GM12878 (cell line): ENCODE data around the gene NUAK2. TPM values are rescaled to one million over a fixed set of nuclear protein-coding genes. Genes with fewer than 3 reads are reported as not detected.

Source experiments
- BCL11A ChIP-seq: IDR thresholded peaks from 2 replicates; pipeline ENCODE4 v1.6.1; 2011; ENCODE audit warnings: low read depth, low read length
- E2F8 ChIP-seq: fragments of 450-650 bp; IDR thresholded peaks from 2 replicates; pipeline ENCODE4 v1.6.1; 2018; ENCODE audit warnings: mild to moderate bottlenecking, low read depth, moderate library complexity; ENCODE audit not compliant: partially characterized antibody
- IKZF2 ChIP-seq, 2 experiments: fragments of 450-650 bp; IDR thresholded peaks; 2 replicates each; pipeline ENCODE4 v1.6.1; 2017; ENCODE audit warnings: mild to moderate bottlenecking in 2 of 2, moderate library complexity in 2 of 2
- MXI1 ChIP-seq: fragments of 150-350 bp; IDR thresholded peaks from 2 replicates; pipeline ENCODE4 v1.6.1; 2011; ENCODE audit warnings: low read depth, mild to moderate bottlenecking, inconsistent platforms, low read length, improper control_type of control experiment
- NFIC ChIP-seq: IDR thresholded peaks from 2 replicates; pipeline ENCODE4 v1.6.1; 2012; ENCODE audit warnings: low read depth, mild to moderate bottlenecking, inconsistent platforms, low read length, moderate library complexity
- SMARCA5 ChIP-seq: fragments of 450-650 bp; IDR thresholded peaks from 2 replicates; pipeline ENCODE4 v1.6.1; 2017; ENCODE audit warnings: mild to moderate bottlenecking
- STAT3 ChIP-seq: IDR thresholded peaks from 2 replicates; pipeline ENCODE4 v1.6.1; 2011; ENCODE audit warnings: low read depth, low read length, improper control_type of control experiment
- TCF3 ChIP-seq: IDR thresholded peaks from 2 replicates; pipeline ENCODE4 v1.6.1; 2012; ENCODE audit warnings: low read depth, mild to moderate bottlenecking, low read length, borderline replicate concordance; ENCODE audit not compliant: insufficient read depth
- YY1 ChIP-seq: IDR thresholded peaks from 2 replicates; pipeline ENCODE4 v1.6.1; 2011; ENCODE audit warnings: low read depth, mild to moderate bottlenecking, low read length
- ZNF592 ChIP-seq: fragments of 450-650 bp; IDR thresholded peaks from 2 replicates; pipeline ENCODE4 v1.6.1; 2017; ENCODE audit warnings: mild to moderate bottlenecking, moderate library complexity
- polyA plus RNA-seq, 11 experiments: library from polyadenylated mRNA; depleted of rRNA in 4 of 11; unstranded in 6 of 11; stranded (reverse) in 5 of 11; fragments of >200 nt; fragmentation: Nextera tagmentation in 4 of 11; fragmentation: Illumina TruSeq in 1 of 11; extraction: Ambion mirVana in 4 of 11; extraction: Trizol in 1 of 11; gene quantifications; 1 replicate in 1 of 11; 2 replicates in 10 of 11; pipeline versions ENCODE4 v1.2.1 to v1.2.3, GENCODE V29; 2011 to 2016; ENCODE audit warnings: inconsistent platforms in 2 of 11, missing spikeins in 2 of 11, low read depth in 1 of 11
- total RNA-seq, 4 experiments: library from RNA; depleted of rRNA in 3 of 4; stranded (reverse); fragments of >200 nt in 3 of 4; fragmentation: Illumina TruSeq in 1 of 4; extraction: Trizol in 1 of 4; gene quantifications; 2 replicates each; pipeline versions ENCODE4 v1.2.1 to v1.2.3, GENCODE V29; 2013 to 2021

NUAK2 gene
- total and polyA plus RNA-seq, 10 of the 15 experiments (the other 5 are each of a cell fraction or from before 2014, with no cell fraction given) = 0.27 to 3.0 (median 1.2) TPM

GRCh38 chr1:205261946-205262691 is 59.4 kb downstream of the NUAK2 start (continued):
- TF ChIP-seq E2F8 (no peak), YY1 (no peak), NFIC (no peak), TCF3 (no peak), MXI1 (no peak), ZNF592 (no peak), STAT3 (no peak), BCL11A (no peak), SMARCA5 (no peak), IKZF2 (IDR thresholded peaks at IDR 0.05) (no peak)
- TF ChIP-seq, all 136 proteins: peak for 0
